ENCODE measurements around the gene GID4. TPM values are rescaled to one million over a fixed set of nuclear protein-coding genes. Genes with fewer than 3 reads are reported as not detected.

The GID4 gene
- total and polyA plus RNA-seq, 4 donors = 7.5 to 14.1 (median 9.8) TPM

DNA sequence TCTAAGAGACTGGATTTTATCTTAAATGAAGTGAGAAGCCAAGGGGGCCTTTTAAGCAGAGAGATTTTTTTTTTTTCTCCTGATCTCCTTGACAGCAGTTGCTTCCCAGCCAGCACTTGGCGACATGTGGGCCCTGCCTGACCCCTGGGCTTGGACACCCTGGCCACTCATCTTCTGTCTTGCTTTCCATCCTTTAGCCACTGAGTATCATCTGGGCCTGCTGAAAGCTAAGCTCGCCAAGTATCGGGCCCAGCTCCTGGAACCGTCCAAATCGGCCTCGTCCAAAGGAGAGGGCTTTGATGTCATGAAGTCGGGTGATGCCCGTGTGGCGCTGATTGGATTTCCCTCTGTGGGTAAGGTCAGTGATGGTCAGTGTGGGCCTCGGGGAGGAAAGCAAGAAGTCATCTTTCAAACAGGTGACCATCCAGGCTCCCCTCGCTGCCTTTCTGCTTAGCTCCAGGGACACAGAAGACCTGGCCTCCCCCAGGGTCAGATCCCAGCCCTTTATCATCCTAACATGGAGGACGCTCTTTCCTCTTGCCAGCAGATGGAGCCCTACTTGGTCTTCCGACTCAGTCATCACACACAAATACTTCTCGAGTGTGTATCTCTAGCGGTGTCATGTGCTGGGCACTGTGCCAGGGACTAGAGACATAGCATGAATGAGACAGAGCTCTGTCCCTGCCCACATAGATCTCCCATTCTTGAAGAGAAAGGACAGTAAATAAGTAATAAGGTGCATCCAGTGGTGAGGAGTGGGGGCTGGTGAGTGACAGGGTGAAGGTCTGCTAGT, 54.6 kb downstream of the GID4 start:
- intact Hi-C loops (cut with DNase I) = no loop called here
- Histone ChIP-seq H3K4me1 (ENCODE audit: control insufficient read depth in 1 of 2, insufficient read depth in 2 of 2, low read length in 2 of 2) (no peaks in the 10 kb centered on the region), H3K27me3 (ENCODE audit: control insufficient read depth in 1 of 2, insufficient read depth in 2 of 2, low read length in 1 of 2) (no peaks in the 10 kb centered on the region), H3K4me3 (ENCODE audit: low read length in 2 of 2) (no peak overlapping the region), H3K36me3 (ENCODE audit: control insufficient read depth in 1 of 2, insufficient read depth in 2 of 2, low read length in 1 of 2) (peaks cover 0 to 3% of the 10 kb centered on the region in 2 donors), H3K27ac (ENCODE audit: low read depth in 1 of 2, low read length in 2 of 2) (no peak overlapping the region), H3K9me3 (ENCODE audit: control insufficient read depth, low read length) (no peaks in the 10 kb centered on the region)
- WGBS, 2 donors = 74 to 77% methylated on average over 15 of the region's 15 CpGs
- peak in 1 of 2 donors; percentile 62 for DNase-seq
- no peak for ATAC-seq (ENCODE audit: low FRiP score)

DNA sequence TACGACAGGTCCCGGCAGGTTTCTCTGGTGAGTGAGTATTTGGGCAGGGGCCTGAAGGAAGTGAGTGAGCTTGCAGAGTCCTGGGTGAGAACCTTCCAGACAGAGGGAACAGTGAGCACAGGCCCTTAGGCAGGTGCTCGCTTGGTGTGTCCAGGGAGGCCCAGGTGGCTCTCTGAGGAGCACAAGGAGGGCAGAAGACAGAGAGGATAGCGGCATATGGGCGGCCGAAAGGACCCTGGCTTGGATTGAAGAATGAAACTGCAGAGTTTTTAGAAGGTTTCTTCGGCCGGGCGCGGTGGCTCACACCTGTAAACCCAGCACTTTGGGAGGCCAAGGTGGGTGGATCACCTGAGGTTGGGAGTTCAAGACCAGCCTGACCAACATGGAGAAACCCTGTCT, 55.2 kb downstream of the GID4 start:
- WGBS, 2 donors = 93 to 96% methylated on average over 10 of the region's 10 CpGs
- Histone ChIP-seq H3K27me3 (ENCODE audit: control insufficient read depth in 1 of 2, insufficient read depth in 2 of 2, low read length in 1 of 2) (no peaks in the 10 kb centered on the region), H3K36me3 (ENCODE audit: control insufficient read depth in 1 of 2, insufficient read depth in 2 of 2, low read length in 1 of 2) (peaks cover 0 to 4% of the 10 kb centered on the region in 2 donors), H3K4me1 (ENCODE audit: control insufficient read depth in 1 of 2, insufficient read depth in 2 of 2, low read length in 2 of 2) (no peaks in the 10 kb centered on the region), H3K4me3 (ENCODE audit: low read length in 2 of 2) (no peak overlapping the region), H3K27ac (ENCODE audit: low read depth in 1 of 2, low read length in 2 of 2) (no peak overlapping the region), H3K9me3 (ENCODE audit: control insufficient read depth, low read length) (no peaks in the 10 kb centered on the region)
- DNase-seq (no peak), ATAC-seq (ENCODE audit: low FRiP score) (no peak)
- intact Hi-C loops (cut with DNase I) = no loop called here

DNA sequence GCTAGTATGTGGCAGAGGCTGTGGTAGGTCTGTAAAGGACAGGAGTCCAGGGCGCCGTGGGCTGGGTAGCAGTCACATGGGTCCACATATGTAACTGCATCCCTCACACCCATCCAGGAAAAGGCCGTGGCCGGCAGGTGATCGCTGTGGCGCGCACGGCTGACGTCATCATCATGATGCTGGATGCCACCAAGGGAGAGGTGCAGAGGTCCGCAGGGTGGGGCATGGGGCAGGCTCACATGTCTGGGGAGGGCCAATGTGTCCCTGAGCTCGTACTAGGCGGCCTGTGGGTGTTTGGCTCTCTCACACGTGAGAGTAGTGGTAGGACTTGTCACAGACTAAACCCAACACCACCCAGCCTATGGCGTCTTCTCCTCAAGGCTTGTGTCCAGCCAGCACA, 60.3 kb downstream of the GID4 start:
- peaks cover 0 to 9% of the 10 kb centered on the region in 2 donors for H3K36me3 ChIP-seq (ENCODE audit: control insufficient read depth in 1 of 2, insufficient read depth in 2 of 2, low read length in 1 of 2)
- H3K4me3 ChIP-seq (ENCODE audit: low read length in 2 of 2) = no peak overlapping the region

DNA sequence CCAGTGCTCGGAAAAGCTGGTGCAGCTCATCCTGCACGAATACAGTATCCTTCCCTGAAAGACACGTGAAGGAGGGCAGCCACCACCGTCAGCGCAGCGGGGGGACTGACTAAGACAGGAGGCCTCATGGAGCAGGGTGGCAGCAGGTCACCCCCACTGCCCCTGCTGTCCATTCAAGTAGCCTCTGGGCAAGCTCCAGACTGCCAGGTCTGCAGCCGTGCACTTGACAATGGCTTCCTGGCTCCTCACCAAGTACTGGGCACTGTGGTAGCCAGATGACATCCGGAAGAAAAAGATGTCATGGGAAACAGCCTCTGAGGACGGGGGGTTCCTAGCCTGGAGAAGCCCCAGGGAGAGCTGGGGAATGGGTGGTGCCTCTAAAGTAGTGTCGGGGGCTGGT, 61.4 kb downstream of the GID4 start:
- intact Hi-C loops (cut with DNase I) = no loop called here
- DNase-seq (no peak), ATAC-seq (ENCODE audit: low FRiP score) (no peak)
- Histone ChIP-seq H3K27me3 (ENCODE audit: control insufficient read depth in 1 of 2, insufficient read depth in 2 of 2, low read length in 1 of 2) (no peaks in the 10 kb centered on the region), H3K36me3 (ENCODE audit: control insufficient read depth in 1 of 2, insufficient read depth in 2 of 2, low read length in 1 of 2) (peaks cover 0 to 9% of the 10 kb centered on the region in 2 donors), H3K4me1 (ENCODE audit: control insufficient read depth in 1 of 2, insufficient read depth in 2 of 2, low read length in 2 of 2) (no peaks in the 10 kb centered on the region), H3K4me3 (ENCODE audit: low read length in 2 of 2) (no peak overlapping the region), H3K27ac (ENCODE audit: low read depth in 1 of 2, low read length in 2 of 2) (no peak overlapping the region), H3K9me3 (ENCODE audit: control insufficient read depth, low read length) (no peaks in the 10 kb centered on the region)
- 77 to 78% methylated on average over 10 of the region's 10 CpGs for WGBS, 2 donors

More for the DNA sequence above, 60.3 kb downstream of the GID4 start:
- ATAC-seq (ENCODE audit: low FRiP score) (no peak), DNase-seq (no peak)
- Histone ChIP-seq H3K4me1 (ENCODE audit: control insufficient read depth in 1 of 2, insufficient read depth in 2 of 2, low read length in 2 of 2) (no peaks in the 10 kb centered on the region), H3K9me3 (ENCODE audit: control insufficient read depth, low read length) (no peaks in the 10 kb centered on the region), H3K27ac (ENCODE audit: low read depth in 1 of 2, low read length in 2 of 2) (no peak overlapping the region), H3K27me3 (ENCODE audit: control insufficient read depth in 1 of 2, insufficient read depth in 2 of 2, low read length in 1 of 2) (no peaks in the 10 kb centered on the region)
- 89% methylated on average over 14 of the region's 14 CpGs for WGBS, 2 donors
- intact Hi-C loops (cut with DNase I) = loop anchor here in 1 of 2 donors (5.0 kb wide), 1 partner anchor 312 kb away; no protein-coding TSS in a partner anchor

DNA sequence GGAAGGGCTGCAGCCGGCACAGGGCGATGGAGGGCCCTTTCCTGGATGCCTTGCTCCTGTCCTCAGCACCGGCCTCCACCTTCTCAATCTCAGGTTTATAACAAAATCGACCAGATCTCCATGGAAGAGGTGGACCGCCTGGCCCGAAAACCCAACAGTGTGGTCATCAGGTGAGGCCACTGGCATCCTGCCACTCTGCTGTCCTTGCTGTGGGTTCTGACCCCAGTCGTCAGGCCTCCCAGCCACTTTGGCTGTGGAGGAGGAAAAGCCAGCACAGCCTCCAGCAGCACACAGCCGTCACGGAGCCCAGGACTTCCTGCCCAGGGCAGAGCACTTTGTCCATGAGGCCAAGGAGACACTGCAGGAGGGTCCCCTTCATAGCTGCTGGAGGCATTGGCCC, 62.6 kb downstream of the GID4 start:
- no peaks in the 10 kb centered on the region for H3K4me1 ChIP-seq (ENCODE audit: control insufficient read depth in 1 of 2, insufficient read depth in 2 of 2, low read length in 2 of 2)
- ATAC-seq (ENCODE audit: low FRiP score) = no peak
- H3K27me3 ChIP-seq (ENCODE audit: control insufficient read depth in 1 of 2, insufficient read depth in 2 of 2, low read length in 1 of 2) = no peaks in the 10 kb centered on the region
- H3K27ac ChIP-seq (ENCODE audit: low read depth in 1 of 2, low read length in 2 of 2) = no peak overlapping the region
- intact Hi-C loops (cut with DNase I) = no loop called here
- H3K9me3 ChIP-seq (ENCODE audit: control insufficient read depth, low read length) = no peaks in the 10 kb centered on the region
- no peak overlapping the region for H3K4me3 ChIP-seq (ENCODE audit: low read length in 2 of 2)
- 83 to 86% methylated on average over 9 of the region's 9 CpGs for WGBS, 2 donors
- peaks cover 0 to 9% of the 10 kb centered on the region in 2 donors for H3K36me3 ChIP-seq (ENCODE audit: control insufficient read depth in 1 of 2, insufficient read depth in 2 of 2, low read length in 1 of 2)
- peak in 1 of 2 donors; percentile 38 for DNase-seq

DNA sequence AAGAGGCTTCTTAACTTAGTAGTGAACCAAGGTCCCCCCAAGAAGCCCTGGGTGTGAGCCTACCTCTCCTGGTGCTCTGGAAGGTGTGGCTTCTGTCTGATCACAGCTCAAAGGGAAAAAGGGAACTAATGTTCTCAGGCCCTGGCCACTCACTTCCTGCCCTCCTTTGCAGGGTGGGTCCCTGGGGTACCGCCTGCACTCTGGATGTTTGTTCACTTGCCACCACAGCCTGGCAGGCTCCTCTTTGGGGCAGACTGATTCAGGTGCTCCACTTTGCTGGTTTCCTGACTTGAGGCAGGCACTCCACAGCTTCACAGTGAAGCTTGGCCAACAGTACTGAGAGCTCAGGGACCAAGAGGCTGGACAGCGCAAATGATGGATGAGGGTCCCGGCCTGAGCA, 63.4 kb downstream of the GID4 start:
- H3K27ac ChIP-seq (ENCODE audit: low read depth in 1 of 2, low read length in 2 of 2) = no peak overlapping the region
- H3K36me3 ChIP-seq (ENCODE audit: control insufficient read depth in 1 of 2, insufficient read depth in 2 of 2, low read length in 1 of 2) = peaks cover 0 to 6% of the 10 kb centered on the region in 2 donors
- H3K4me3 ChIP-seq (ENCODE audit: low read length in 2 of 2) = no peak overlapping the region
- H3K27me3 ChIP-seq (ENCODE audit: control insufficient read depth in 1 of 2, insufficient read depth in 2 of 2, low read length in 1 of 2) = no peaks in the 10 kb centered on the region
- no peaks in the 10 kb centered on the region for H3K9me3 ChIP-seq (ENCODE audit: control insufficient read depth, low read length)
- DNase-seq (no peak), ATAC-seq (ENCODE audit: low FRiP score) (no peak)
- intact Hi-C loops (cut with DNase I) = no loop called here
- no peaks in the 10 kb centered on the region for H3K4me1 ChIP-seq (ENCODE audit: control insufficient read depth in 1 of 2, insufficient read depth in 2 of 2, low read length in 2 of 2)
- 76 to 81% methylated on average over 3 of the region's 3 CpGs for WGBS, 2 donors

DNA sequence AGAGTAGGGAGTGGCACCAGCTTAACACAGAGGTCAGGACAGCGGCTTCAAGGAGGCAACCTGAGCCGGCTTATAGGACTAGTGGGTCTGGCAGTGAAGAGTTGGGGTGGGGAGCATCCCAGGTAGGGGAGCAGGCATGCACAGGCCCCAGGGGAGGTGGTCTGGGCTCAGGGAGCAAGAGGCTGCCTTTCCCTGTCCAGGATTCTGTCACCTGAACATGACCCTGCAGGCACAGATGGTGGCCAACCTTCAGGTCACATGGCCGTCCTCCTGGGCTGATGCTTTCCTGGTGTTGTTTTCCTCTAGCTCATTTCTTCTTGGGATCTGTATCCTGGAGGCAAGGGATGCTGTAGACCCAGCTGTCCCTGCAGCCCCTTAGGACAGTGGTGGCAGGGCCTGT, 65.8 kb downstream of the GID4 start:
- Histone ChIP-seq H3K4me3 (ENCODE audit: low read length in 2 of 2) (no peak overlapping the region), H3K36me3 (ENCODE audit: control insufficient read depth in 1 of 2, insufficient read depth in 2 of 2, low read length in 1 of 2) (peaks cover 0 to 4% of the 10 kb centered on the region in 2 donors), H3K27me3 (ENCODE audit: control insufficient read depth in 1 of 2, insufficient read depth in 2 of 2, low read length in 1 of 2) (no peaks in the 10 kb centered on the region), H3K27ac (ENCODE audit: low read depth in 1 of 2, low read length in 2 of 2) (no peak overlapping the region), H3K4me1 (ENCODE audit: control insufficient read depth in 1 of 2, insufficient read depth in 2 of 2, low read length in 2 of 2) (no peaks in the 10 kb centered on the region), H3K9me3 (ENCODE audit: control insufficient read depth, low read length) (no peaks in the 10 kb centered on the region)
- no peak for ATAC-seq (ENCODE audit: low FRiP score)
- DNase-seq = no peak
- 89 to 92% methylated on average over 3 of the region's 3 CpGs for whole genome bisulfite sequencing, 2 donors
- intact Hi-C loops (cut with DNase I) = no loop called here

DNA sequence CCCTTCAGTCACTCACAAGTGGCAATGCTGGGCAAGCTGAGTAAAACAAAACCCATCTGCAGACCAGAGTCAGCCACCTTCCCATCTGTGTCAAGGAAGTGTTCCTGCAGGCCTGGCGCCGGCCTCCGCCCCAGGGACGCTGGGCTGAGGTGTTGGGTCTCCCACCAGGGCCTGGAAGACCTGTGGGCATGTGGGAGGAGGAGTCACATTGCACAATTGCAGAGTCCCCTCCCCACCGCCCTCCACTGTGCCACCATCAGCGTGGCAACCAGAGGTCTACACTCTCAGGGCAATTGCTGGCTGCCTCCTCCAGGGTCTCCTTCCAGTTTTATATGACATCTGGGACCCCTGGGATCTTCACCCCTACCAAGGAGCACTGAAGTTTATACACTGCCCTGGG, 66.4 kb downstream of the GID4 start:
- Histone ChIP-seq H3K27me3 (ENCODE audit: control insufficient read depth in 1 of 2, insufficient read depth in 2 of 2, low read length in 1 of 2) (no peaks in the 10 kb centered on the region), H3K9me3 (ENCODE audit: control insufficient read depth, low read length) (no peaks in the 10 kb centered on the region), H3K4me1 (ENCODE audit: control insufficient read depth in 1 of 2, insufficient read depth in 2 of 2, low read length in 2 of 2) (no peaks in the 10 kb centered on the region), H3K27ac (ENCODE audit: low read depth in 1 of 2, low read length in 2 of 2) (no peak overlapping the region), H3K4me3 (ENCODE audit: low read length in 2 of 2) (no peak overlapping the region), H3K36me3 (ENCODE audit: control insufficient read depth in 1 of 2, insufficient read depth in 2 of 2, low read length in 1 of 2) (no peaks in the 10 kb centered on the region)
- intact Hi-C loops (cut with DNase I) = no loop called here
- ATAC-seq (ENCODE audit: low FRiP score) = no peak
- 84 to 95% methylated on average over 6 of the region's 6 CpGs for WGBS, 2 donors
- no peak for DNase-seq

DNA sequence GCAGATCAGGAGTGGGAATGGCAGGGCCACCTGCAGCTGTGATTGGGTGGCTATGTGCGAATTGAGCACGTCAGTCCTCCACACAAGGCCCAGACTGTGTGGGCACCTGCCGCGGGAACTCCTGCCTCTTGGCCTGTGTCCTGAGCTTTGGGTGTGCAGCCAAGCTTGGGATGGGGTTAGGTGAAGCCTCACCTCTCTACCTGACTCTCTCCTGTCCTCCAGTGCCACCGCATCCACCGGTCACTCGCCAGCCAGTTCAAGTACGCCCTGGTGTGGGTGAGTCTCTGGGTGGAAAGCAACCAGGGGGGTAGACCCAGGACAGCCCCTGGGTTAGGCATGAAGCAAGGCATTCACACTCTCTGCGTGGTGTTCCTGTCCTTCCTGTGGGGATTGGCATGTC, 67.0 kb downstream of the GID4 start:
- no peaks in the 10 kb centered on the region for H3K9me3 ChIP-seq (ENCODE audit: control insufficient read depth, low read length)
- H3K4me3 ChIP-seq (ENCODE audit: low read length in 2 of 2) = no peak overlapping the region
- DNase-seq (no peak), ATAC-seq (ENCODE audit: low FRiP score) (no peak)
- no peak overlapping the region for H3K27ac ChIP-seq (ENCODE audit: low read depth in 1 of 2, low read length in 2 of 2)
- H3K36me3 ChIP-seq (ENCODE audit: control insufficient read depth in 1 of 2, insufficient read depth in 2 of 2, low read length in 1 of 2) = no peaks in the 10 kb centered on the region
- WGBS, 2 donors = 91% methylated on average over 9 of the region's 9 CpGs
- no peaks in the 10 kb centered on the region for H3K4me1 ChIP-seq (ENCODE audit: control insufficient read depth in 1 of 2, insufficient read depth in 2 of 2, low read length in 2 of 2)
- H3K27me3 ChIP-seq (ENCODE audit: control insufficient read depth in 1 of 2, insufficient read depth in 2 of 2, low read length in 1 of 2) = no peaks in the 10 kb centered on the region
- intact Hi-C loops (cut with DNase I) = no loop called here

Data from aorta (tissue), 5 donors.